Liver (tissue), 3 donors: ENCODE measurements around the gene FOCAD.

Experiments
- ATF3 ChIP-seq: IDR thresholded peaks from 2 replicates; pipeline ENCODE4 v1.6.1; 2016; ENCODE audit warnings: antibody characterized with exemption
- FOXA1 ChIP-seq: IDR thresholded peaks from 2 replicates; pipeline ENCODE4 v1.6.1; 2016; ENCODE audit warnings: antibody characterized with exemption
- GABPA ChIP-seq, 2 donors: IDR thresholded peaks in 1 of 2; conservative IDR thresholded peaks in 1 of 2; 2 replicates each; pipeline ENCODE4 v1.6.1; 2016; ENCODE audit warnings: antibody characterized with exemption in 2 of 2, mild to moderate bottlenecking in 1 of 2, moderate library complexity in 1 of 2
- HNF4A ChIP-seq, 2 donors: conservative IDR thresholded peaks; 2 replicates each; pipeline ENCODE4 v1.6.1; 2016; ENCODE audit warnings: antibody characterized with exemption in 2 of 2, mild to moderate bottlenecking in 2 of 2
- JUND ChIP-seq, 2 donors: IDR thresholded peaks; 2 replicates each; pipeline ENCODE4 v1.6.1; 2016; ENCODE audit warnings: antibody characterized with exemption in 2 of 2
- NR2F2 ChIP-seq: IDR thresholded peaks from 2 replicates; pipeline ENCODE4 v1.6.1; 2016; ENCODE audit warnings: antibody characterized with exemption
- RAD21 ChIP-seq, 2 donors: IDR thresholded peaks; 2 replicates each; pipeline ENCODE4 v1.6.1; 2016; ENCODE audit warnings: antibody characterized with exemption in 2 of 2, mild to moderate bottlenecking in 2 of 2
- REST ChIP-seq: IDR thresholded peaks from 2 replicates; pipeline ENCODE4 v1.6.1; 2016; ENCODE audit warnings: antibody characterized with exemption, mild to moderate bottlenecking
- SP1 ChIP-seq: IDR thresholded peaks from 2 replicates; pipeline ENCODE4 v1.6.1; 2018; ENCODE audit warnings: antibody characterized with exemption, mild to moderate bottlenecking
- TAF1 ChIP-seq: conservative IDR thresholded peaks from 2 replicates; pipeline ENCODE4 v1.6.1; 2016; ENCODE audit warnings: antibody characterized with exemption, mild to moderate bottlenecking
- YY1 ChIP-seq: IDR thresholded peaks from 2 replicates; pipeline ENCODE4 v1.6.1; 2016; ENCODE audit warnings: antibody characterized with exemption, mild to moderate bottlenecking
- TF ChIP-seq, protein P1 (sequence below): fragments of 150-350 bp; IDR thresholded peaks from 2 replicates; pipeline ENCODE4 v1.5.1; 2017; ENCODE audit warnings: improper control_type of control experiment, low read depth, low read length; ENCODE audit not compliant: missing input control
- TF ChIP-seq, protein P2 (sequence below): IDR thresholded peaks from 2 replicates; pipeline ENCODE4 v1.6.1; 2016; ENCODE audit warnings: antibody characterized with exemption
- donor health status: healthy.
- donor health status: healthy.

- TF ChIP-seq GABPA (IDR thresholded peaks at IDR 0.05 in 1 of 2, conservative IDR thresholded peaks at IDR 0.05 in 1 of 2): no peak
- no peak for TF ChIP-seq REST
- TF ChIP-seq TAF1: no peak
- no peak for TF ChIP-seq ATF3
- TF ChIP-seq, protein P1, sequence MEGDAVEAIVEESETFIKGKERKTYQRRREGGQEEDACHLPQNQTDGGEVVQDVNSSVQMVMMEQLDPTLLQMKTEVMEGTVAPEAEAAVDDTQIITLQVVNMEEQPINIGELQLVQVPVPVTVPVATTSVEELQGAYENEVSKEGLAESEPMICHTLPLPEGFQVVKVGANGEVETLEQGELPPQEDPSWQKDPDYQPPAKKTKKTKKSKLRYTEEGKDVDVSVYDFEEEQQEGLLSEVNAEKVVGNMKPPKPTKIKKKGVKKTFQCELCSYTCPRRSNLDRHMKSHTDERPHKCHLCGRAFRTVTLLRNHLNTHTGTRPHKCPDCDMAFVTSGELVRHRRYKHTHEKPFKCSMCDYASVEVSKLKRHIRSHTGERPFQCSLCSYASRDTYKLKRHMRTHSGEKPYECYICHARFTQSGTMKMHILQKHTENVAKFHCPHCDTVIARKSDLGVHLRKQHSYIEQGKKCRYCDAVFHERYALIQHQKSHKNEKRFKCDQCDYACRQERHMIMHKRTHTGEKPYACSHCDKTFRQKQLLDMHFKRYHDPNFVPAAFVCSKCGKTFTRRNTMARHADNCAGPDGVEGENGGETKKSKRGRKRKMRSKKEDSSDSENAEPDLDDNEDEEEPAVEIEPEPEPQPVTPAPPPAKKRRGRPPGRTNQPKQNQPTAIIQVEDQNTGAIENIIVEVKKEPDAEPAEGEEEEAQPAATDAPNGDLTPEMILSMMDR: no peak
- TF ChIP-seq NR2F2: no peak
- no peak for TF ChIP-seq JUND (IDR thresholded peaks at IDR 0.05)
- TF ChIP-seq RAD21 (IDR thresholded peaks at IDR 0.05): no peak
- no peak for TF ChIP-seq FOXA1
- TF ChIP-seq SP1: no peak
- TF ChIP-seq HNF4A (conservative IDR thresholded peaks at IDR 0.05): no peak
- TF ChIP-seq YY1: no peak
- TF ChIP-seq, protein P2, sequence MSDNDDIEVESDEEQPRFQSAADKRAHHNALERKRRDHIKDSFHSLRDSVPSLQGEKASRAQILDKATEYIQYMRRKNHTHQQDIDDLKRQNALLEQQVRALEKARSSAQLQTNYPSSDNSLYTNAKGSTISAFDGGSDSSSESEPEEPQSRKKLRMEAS: no peak
Measured at GRCh38 chr9:20996809-20997208, 312.8 kb downstream of the FOCAD start.
